ENCODE data around the gene MACROD1.

- TF ChIP-seq CTCF (IDR thresholded peaks at IDR 0.05), result no peak
- TF ChIP-seq ZNF232 (CRISPR knock-in tag; IDR thresholded peaks at IDR 0.05), result no peak
- TF ChIP-seq NFYB (CRISPR knock-in tag; conservative IDR thresholded peaks at IDR 0.05; ENCODE audit: low read depth), result no peak
- no peak for TF ChIP-seq MAX (CRISPR knock-in tag; IDR thresholded peaks at IDR 0.05)
- no peak for TF ChIP-seq SMAD3 (CRISPR knock-in tag; IDR thresholded peaks at IDR 0.05; ENCODE audit: borderline replicate concordance)
- no peak for TF ChIP-seq CREB1 (CRISPR knock-in tag; IDR thresholded peaks at IDR 0.05)
- no peak for TF ChIP-seq JUN (CRISPR knock-in tag; IDR thresholded peaks at IDR 0.05)
- TF ChIP-seq USF2 (CRISPR knock-in tag; IDR thresholded peaks at IDR 0.05), result no peak
- TF ChIP-seq RELA (CRISPR knock-in tag; IDR thresholded peaks at IDR 0.05; ENCODE audit: borderline replicate concordance), result no peak
- no peak for TF ChIP-seq ZNF512 (CRISPR knock-in tag; IDR thresholded peaks at IDR 0.05; ENCODE audit: borderline replicate concordance)
- TF ChIP-seq ATF3 (CRISPR knock-in tag; conservative IDR thresholded peaks at IDR 0.05), result no peak
- TF ChIP-seq GRHL2 (CRISPR knock-in tag; IDR thresholded peaks at IDR 0.05; ENCODE audit: insufficient replicate concordance, severe bottlenecking), result no peak
- TF ChIP-seq ZSCAN18 (CRISPR knock-in tag; IDR thresholded peaks at IDR 0.05), result no peak
- no peak for TF ChIP-seq E2F1 (CRISPR knock-in tag; IDR thresholded peaks at IDR 0.05)
These were observed 58.6 kb downstream of the MACROD1 start for GRCh38 chr11:64107303-64107702.

Measured in WTC11 (cell line).